Panc1 (cell line): ENCODE data around the gene RDX.

ENCODE experiments used
- CTCF ChIP-seq: fragments of 450-650 bp; IDR thresholded peaks from 2 replicates; pipeline ENCODE4 v1.5.1; 2017; ENCODE audit warnings: mild to moderate bottlenecking
- POLR2AphosphoS5 ChIP-seq: IDR thresholded peaks from 2 replicates; pipeline ENCODE4 v1.6.1; 2012; ENCODE audit warnings: mild to moderate bottlenecking, low read depth, low read length, moderate library complexity
- REST ChIP-seq, 2 experiments: IDR thresholded peaks; 2 replicates each; pipeline ENCODE4 v1.6.1; 2011 to 2012; ENCODE audit warnings: low read depth in 2 of 2, control low read depth in 1 of 2, low read length in 1 of 2, mild to moderate bottlenecking in 1 of 2, moderate library complexity in 1 of 2; ENCODE audit not compliant: insufficient read depth in 1 of 2
- SIN3A ChIP-seq: IDR thresholded peaks from 2 replicates; pipeline ENCODE4 v1.6.1; 2012; ENCODE audit warnings: low read depth, mild to moderate bottlenecking, low read length, moderate library complexity, borderline replicate concordance; ENCODE audit not compliant: insufficient read depth
- TCF7L2 ChIP-seq: IDR thresholded peaks from 2 replicates; pipeline ENCODE4 v1.6.1; 2011; ENCODE audit warnings: mild to moderate bottlenecking, low read depth, low read length, inconsistent platforms

- no peak for TF ChIP-seq CTCF
- TF ChIP-seq POLR2AphosphoS5: no peak
- TF ChIP-seq SIN3A: no peak
- no peak for TF ChIP-seq TCF7L2
- no peak for TF ChIP-seq REST (IDR thresholded peaks at IDR 0.05; ENCODE audit: insufficient read depth in 1 of 2, low read depth in 2 of 2, low read length in 1 of 2)
Observed at GRCh38 chr11:110303414-110303826, 7.0 kb upstream of the RDX start.
